BJ (cell line): ENCODE measurements around the gene CCDC59. TPM values are rescaled to one million over a fixed set of nuclear protein-coding genes. Genes with fewer than 3 reads are reported as not detected.

Source experiments
- CTCF ChIA-PET: fragments of 350-600 bp; formaldehyde crosslinking; extraction: SDS; loops from one replicate; lab custom pipeline; 2021; ENCODE audit warnings: antibody characterized with exemption, inconsistent platforms; lab: Yijun Ruan, JAX
- POLR2A ChIA-PET: fragments of 300-600 bp; sonication (Branson Sonifier 250); formaldehyde crosslinking; extraction: SDS; loops from one replicate; lab custom pipeline; 2021; ENCODE audit warnings: antibody characterized with exemption; lab: Charles Lee
- DNase-seq: peaks from one replicate; pipeline ENCODE4 v3.0.0-alpha.2; 2011; ENCODE audit warnings: low read depth
- H3K27me3 ChIP-seq: 2 replicates; pipeline ENCODE4 v1.6.0; 2011; ENCODE audit warnings: low read length; ENCODE audit not compliant: control insufficient read depth, insufficient read depth
- H3K36me3 ChIP-seq: 2 replicates; pipeline ENCODE4 v1.5.1; 2011; ENCODE audit warnings: low read length; ENCODE audit not compliant: control insufficient read depth, insufficient read depth
- H3K4me3 ChIP-seq: 2 replicates; pipeline ENCODE4 v1.5.1; 2011; ENCODE audit warnings: low read depth, mild to moderate bottlenecking, control low read depth, low read length
- polyA plus RNA-seq: library from polyadenylated mRNA; depleted of rRNA; stranded (reverse); fragments of >200 nt; gene quantifications from 2 replicates; pipeline ENCODE4 v1.2.3, GENCODE V29; 2011
- TF ChIP-seq, protein P1 (sequence below): IDR thresholded peaks from 2 replicates; pipeline ENCODE4 v1.5.1; 2011; ENCODE audit warnings: low read depth, mild to moderate bottlenecking, control low read depth, inconsistent platforms, low read length, moderate library complexity; ENCODE audit not compliant: insufficient read depth

The CCDC59 gene
- polyA plus RNA-seq, 1 experiment: 6.6 TPM

DNA sequence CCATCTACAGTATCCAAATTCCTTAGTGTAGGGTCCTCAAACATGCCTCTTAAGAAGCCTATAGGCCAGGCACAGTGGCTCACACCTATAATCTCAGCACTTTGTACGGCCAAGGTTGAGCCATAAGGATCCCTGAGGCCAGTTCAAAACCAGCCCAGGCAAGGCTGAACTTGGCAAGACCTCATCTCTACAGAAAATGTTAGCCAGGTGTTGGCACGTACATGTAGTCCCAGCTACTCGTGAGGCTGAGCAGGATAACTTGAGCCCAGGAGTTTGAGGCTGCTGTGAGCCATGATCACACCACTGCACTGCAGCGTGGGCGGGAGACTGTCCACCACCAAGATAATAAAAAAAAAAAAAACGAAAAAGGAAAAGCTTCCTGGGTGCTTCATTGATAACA, 6.8 kb downstream of the CCDC59 start:
- DNase-seq: no peak
- TF ChIP-seq, protein P1, sequence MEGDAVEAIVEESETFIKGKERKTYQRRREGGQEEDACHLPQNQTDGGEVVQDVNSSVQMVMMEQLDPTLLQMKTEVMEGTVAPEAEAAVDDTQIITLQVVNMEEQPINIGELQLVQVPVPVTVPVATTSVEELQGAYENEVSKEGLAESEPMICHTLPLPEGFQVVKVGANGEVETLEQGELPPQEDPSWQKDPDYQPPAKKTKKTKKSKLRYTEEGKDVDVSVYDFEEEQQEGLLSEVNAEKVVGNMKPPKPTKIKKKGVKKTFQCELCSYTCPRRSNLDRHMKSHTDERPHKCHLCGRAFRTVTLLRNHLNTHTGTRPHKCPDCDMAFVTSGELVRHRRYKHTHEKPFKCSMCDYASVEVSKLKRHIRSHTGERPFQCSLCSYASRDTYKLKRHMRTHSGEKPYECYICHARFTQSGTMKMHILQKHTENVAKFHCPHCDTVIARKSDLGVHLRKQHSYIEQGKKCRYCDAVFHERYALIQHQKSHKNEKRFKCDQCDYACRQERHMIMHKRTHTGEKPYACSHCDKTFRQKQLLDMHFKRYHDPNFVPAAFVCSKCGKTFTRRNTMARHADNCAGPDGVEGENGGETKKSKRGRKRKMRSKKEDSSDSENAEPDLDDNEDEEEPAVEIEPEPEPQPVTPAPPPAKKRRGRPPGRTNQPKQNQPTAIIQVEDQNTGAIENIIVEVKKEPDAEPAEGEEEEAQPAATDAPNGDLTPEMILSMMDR: no peak
- Histone ChIP-seq H3K27me3 (no peaks in the 10 kb centered on the region), H3K36me3 (peaks cover 1% of the 10 kb centered on the region; the same call in 1 of the 2 replicates), H3K4me3 (no peak overlapping the region)
- ChIA-PET CTCF (no interaction called here), POLR2A (no interaction called here)

DNA sequence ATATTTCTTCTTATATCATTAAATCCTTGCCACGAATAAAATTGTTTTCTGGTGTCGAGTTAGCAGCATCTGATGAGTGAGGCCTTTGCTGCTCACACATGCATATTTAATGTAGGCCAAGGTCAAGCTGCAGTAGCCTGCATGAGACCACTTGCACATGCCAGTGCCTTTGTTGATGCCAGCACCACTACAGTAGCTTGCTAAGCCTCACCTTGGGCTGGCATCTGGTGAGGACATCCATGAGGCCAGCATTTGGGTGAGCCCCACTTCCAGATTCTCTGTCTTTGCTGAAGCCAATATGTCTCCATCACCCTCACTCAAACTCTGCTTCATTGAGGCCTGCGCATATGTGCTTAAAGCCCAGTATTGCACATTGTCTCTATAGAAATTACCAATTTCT, 8.0 kb downstream of the CCDC59 start:
- no peaks in the 10 kb centered on the region for H3K27me3 ChIP-seq
- DNase-seq: no peak
- H3K4me3 ChIP-seq: no peak overlapping the region
- POLR2A ChIA-PET: no interaction called here
- TF ChIP-seq, protein P1: no peak
- CTCF ChIA-PET: no interaction called here
- H3K36me3 ChIP-seq: peaks cover 1% of the 10 kb centered on the region; the same call in 1 of the 2 replicates

DNA sequence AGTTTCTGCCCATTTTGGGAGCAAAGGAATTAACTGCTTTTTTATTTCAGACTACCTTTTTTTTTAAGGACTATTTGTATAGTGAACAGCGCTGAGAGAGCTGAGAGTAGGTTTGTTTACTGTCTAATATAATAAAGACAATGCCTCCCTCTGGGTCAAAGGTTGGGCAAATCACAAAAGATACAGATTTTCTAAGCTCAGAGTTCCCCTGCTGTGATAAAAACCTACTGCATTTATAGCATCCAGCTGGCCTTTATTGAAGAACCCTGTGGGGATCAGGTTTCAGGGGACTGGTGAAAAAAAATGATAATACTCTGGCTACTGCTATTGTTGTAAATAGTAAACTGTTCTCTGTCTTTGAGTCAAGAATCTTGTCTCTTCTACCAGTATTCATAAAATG, 28.7 kb downstream of the CCDC59 start:
- H3K27me3 ChIP-seq: no peaks in the 10 kb centered on the region
- H3K36me3 ChIP-seq: no peaks in the 10 kb centered on the region
- TF ChIP-seq, protein P1: no peak
- no peak for DNase-seq
- CTCF ChIA-PET: no interaction called here
- no peak overlapping the region for H3K4me3 ChIP-seq
- POLR2A ChIA-PET: no interaction called here

DNA sequence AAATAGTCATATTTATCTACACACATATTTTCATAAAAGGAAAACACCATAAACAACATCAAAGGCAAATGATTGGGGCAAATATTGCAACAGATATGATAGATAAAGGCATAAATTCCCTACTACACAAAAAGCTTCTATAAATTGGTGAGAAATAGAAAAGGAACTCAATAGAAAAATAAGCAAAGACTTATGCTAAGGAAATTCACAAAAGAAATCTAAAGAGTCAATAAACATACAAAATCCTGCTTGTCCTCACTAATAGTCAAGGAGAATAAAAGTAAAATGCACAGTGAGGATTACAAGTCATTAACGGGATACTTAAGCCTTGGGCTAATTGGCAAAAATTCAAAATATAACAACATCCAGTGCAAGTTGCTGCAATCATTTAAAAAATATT, 30.3 kb downstream of the CCDC59 start:
- H3K4me3 ChIP-seq: no peak overlapping the region
- DNase-seq: no peak
- ChIA-PET CTCF (no interaction called here), POLR2A (no interaction called here)
- H3K27me3 ChIP-seq: no peaks in the 10 kb centered on the region
- no peaks in the 10 kb centered on the region for H3K36me3 ChIP-seq
- TF ChIP-seq, protein P1: no peak

DNA sequence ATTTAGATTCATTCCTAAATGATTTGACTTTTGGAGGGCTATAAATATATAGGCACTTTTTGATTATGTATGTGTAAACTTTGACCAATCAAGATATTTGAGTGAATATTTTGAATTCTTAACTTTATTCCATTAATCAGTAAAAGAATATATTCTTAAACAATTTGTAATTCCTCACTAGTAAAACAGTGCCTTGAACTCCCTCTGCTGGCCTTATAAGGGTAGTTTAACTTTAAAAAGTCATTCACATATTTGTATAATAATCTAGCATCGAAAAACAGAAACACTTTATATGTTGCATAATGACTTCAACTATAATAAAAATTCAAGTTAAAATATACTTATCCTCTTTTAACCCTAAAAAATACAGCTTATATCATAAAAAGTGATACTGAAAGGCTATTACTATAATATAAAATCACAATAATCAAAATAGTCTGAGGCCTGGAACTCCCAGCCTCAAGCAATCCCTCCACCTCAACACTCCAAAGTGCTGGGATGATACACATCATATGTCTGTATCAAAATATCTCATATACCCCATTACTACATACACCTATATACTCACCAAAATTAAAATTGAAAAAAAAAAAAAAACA, 31.2 kb downstream of the CCDC59 start:
- TF ChIP-seq, protein P1: peak; percentile 45
- Histone ChIP-seq H3K36me3 (no peaks in the 10 kb centered on the region), H3K4me3 (no peak overlapping the region), H3K27me3 (no peaks in the 10 kb centered on the region)
- no peak for DNase-seq
- POLR2A ChIA-PET: no interaction called here
- CTCF ChIA-PET: no interaction called here
